ENCODE measurements around the gene DMBT1.
"Not testable (repeated sequence)": the region's sequence is repeated elsewhere in the genome, so short reads cannot be mapped to it uniquely, and the experiment has no call there.

Gene DMBT1

DNA sequence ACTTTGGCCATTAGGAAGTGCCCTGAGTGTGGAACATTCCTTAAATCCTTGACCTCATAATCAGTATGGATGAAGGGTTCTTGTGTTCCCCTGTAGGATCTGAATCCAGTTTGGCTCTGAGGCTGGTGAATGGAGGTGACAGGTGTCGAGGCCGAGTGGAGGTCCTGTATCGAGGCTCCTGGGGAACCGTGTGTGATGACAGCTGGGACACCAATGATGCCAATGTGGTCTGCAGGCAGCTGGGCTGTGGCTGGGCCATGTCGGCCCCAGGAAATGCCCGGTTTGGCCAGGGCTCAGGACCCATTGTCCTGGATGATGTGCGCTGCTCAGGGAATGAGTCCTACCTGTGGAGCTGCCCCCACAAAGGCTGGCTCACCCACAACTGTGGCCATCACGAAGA lies 60.4 kb downstream of the DMBT1 start:
- not testable (repeated sequence) for H3K9me3 ChIP-seq (ENCODE audit: low read length); H3K4me3 ChIP-seq (ENCODE audit: low read length); H2AFZ ChIP-seq (ENCODE audit: low read depth, low read length); H3K4me1 ChIP-seq (ENCODE audit: insufficient read depth, low read length); H3K27me3 ChIP-seq (ENCODE audit: insufficient read depth, low read length); H3K36me3 ChIP-seq (ENCODE audit: insufficient read depth, low read length)

DNA sequence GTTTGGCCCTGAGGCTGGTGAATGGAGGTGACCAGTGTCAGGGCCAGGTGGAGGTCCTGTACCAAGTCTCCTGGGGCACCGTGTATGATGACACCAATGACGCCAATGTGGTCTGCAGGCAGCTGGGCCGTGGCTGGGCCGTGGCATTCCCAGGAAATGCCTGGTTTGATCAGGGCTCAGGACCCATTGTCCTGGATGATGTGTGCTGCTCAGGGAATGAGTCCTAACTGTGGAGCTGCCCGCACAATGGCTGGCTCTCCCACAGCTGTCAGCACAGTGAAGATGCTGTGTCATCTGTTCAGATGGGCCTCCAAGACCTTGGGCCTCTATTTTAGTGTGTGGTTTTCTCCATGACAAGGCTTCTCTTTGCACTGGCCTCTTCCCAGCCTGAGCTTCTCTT lies 64.0 kb downstream of the DMBT1 start:
- Histone ChIP-seq H3K4me1 (ENCODE audit: insufficient read depth, low read length) (no peaks in the 10 kb centered on the region), H3K4me3 (ENCODE audit: low read length) (no peak overlapping the region), H3K36me3 (ENCODE audit: insufficient read depth, low read length) (no peaks in the 10 kb centered on the region), H3K27me3 (ENCODE audit: insufficient read depth, low read length) (no peaks in the 10 kb centered on the region), H3K9me3 (ENCODE audit: low read length) (no peaks in the 10 kb centered on the region), H2AFZ (ENCODE audit: low read depth, low read length) (no peak overlapping the region)

DNA sequence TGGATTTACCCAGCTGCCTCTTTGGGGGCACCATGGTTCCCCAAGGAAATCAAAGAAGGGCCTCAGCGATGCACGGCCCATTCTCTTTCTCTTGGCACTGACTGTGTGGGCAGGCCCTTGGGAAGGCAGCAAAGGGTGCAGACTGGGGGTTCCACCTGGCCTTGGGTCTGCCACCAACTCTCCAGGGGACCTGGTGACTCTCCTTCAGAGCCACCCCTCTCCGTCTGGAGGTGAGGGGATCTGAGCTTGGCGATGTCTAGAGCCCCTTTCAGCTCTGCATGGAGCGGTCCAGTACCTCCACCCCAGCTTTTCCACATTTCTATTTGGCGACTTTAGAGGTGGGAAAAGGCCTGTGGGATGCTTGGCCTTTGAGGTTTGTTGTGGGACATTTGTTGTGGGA lies 70.0 kb downstream of the DMBT1 start:
- no peak overlapping the region for H3K4me3 ChIP-seq (ENCODE audit: low read length)
- no peaks in the 10 kb centered on the region for H3K4me1 ChIP-seq (ENCODE audit: insufficient read depth, low read length)
- H3K36me3 ChIP-seq (ENCODE audit: insufficient read depth, low read length), result no peaks in the 10 kb centered on the region
- H3K27me3 ChIP-seq (ENCODE audit: insufficient read depth, low read length), result no peaks in the 10 kb centered on the region
- no peaks in the 10 kb centered on the region for H3K9me3 ChIP-seq (ENCODE audit: low read length)
- H2AFZ ChIP-seq (ENCODE audit: low read depth, low read length), result no peak overlapping the region

- Histone ChIP-seq H3K4me1 (ENCODE audit: insufficient read depth, low read length) (no peaks in the 10 kb centered on the region), H3K27me3 (ENCODE audit: insufficient read depth, low read length) (no peaks in the 10 kb centered on the region), H3K9me3 (ENCODE audit: low read length) (no peaks in the 10 kb centered on the region)
Observed at GRCh38 chr10:122632031-122632430, 71.5 kb downstream of the DMBT1 start.

GRCh38 chr10:122632576-122632975 lies 72.0 kb downstream of the DMBT1 start:
- Histone ChIP-seq H3K36me3 (ENCODE audit: insufficient read depth, low read length) (no peaks in the 10 kb centered on the region), H3K9me3 (ENCODE audit: low read length) (no peaks in the 10 kb centered on the region), H3K4me1 (ENCODE audit: insufficient read depth, low read length) (no peaks in the 10 kb centered on the region), H3K27me3 (ENCODE audit: insufficient read depth, low read length) (no peaks in the 10 kb centered on the region), H3K4me3 (ENCODE audit: low read length) (no peak overlapping the region), H2AFZ (ENCODE audit: low read depth, low read length) (no peak overlapping the region)

More at GRCh38 chr10:122632031-122632430, 71.5 kb downstream of the DMBT1 start:
- no peaks in the 10 kb centered on the region for H3K36me3 ChIP-seq (ENCODE audit: insufficient read depth, low read length)
- H2AFZ ChIP-seq (ENCODE audit: low read depth, low read length), result no peak overlapping the region
- H3K4me3 ChIP-seq (ENCODE audit: low read length), result no peak overlapping the region

DNA sequence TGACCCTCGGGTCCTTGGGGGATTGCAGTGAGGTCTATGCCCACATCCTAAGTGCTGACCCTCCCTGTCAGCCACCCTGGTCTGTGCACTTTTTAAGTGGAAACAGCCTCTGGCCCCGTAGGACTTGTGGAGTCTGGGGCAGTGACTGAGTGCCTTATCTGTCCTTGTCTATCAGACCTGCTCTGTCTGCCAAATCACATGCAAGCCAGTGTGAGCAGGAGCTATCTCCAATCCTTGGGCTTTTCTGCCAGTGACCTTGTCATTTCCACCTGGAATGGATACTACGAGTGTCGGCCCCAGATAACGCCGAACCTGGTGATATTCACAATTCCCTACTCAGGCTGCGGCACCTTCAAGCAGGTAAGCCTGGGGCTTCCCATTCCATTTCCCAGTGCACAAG lies 76.4 kb downstream of the DMBT1 start:
- Histone ChIP-seq H3K4me3 (ENCODE audit: low read length) (no peak overlapping the region), H2AFZ (ENCODE audit: low read depth, low read length) (no peak overlapping the region), H3K27me3 (ENCODE audit: insufficient read depth, low read length) (no peaks in the 10 kb centered on the region), H3K9me3 (ENCODE audit: low read length) (no peaks in the 10 kb centered on the region), H3K4me1 (ENCODE audit: insufficient read depth, low read length) (no peaks in the 10 kb centered on the region), H3K36me3 (ENCODE audit: insufficient read depth, low read length) (no peaks in the 10 kb centered on the region)

GRCh38 chr10:122637376-122637775 lies 76.8 kb downstream of the DMBT1 start:
- Histone ChIP-seq H3K9me3 (ENCODE audit: low read length) (no peaks in the 10 kb centered on the region), H3K27me3 (ENCODE audit: insufficient read depth, low read length) (peaks cover under 1% of the 10 kb centered on the region), H2AFZ (ENCODE audit: low read depth, low read length) (no peak overlapping the region), H3K4me1 (ENCODE audit: insufficient read depth, low read length) (no peaks in the 10 kb centered on the region), H3K36me3 (ENCODE audit: insufficient read depth, low read length) (no peaks in the 10 kb centered on the region), H3K4me3 (ENCODE audit: low read length) (no peak overlapping the region)

- peaks cover 3% of the 10 kb centered on the region for H3K27me3 ChIP-seq (ENCODE audit: insufficient read depth, low read length)
- H3K9me3 ChIP-seq (ENCODE audit: low read length), result no peaks in the 10 kb centered on the region
- no peak overlapping the region for H2AFZ ChIP-seq (ENCODE audit: low read depth, low read length)
- no peaks in the 10 kb centered on the region for H3K36me3 ChIP-seq (ENCODE audit: insufficient read depth, low read length)
- H3K4me1 ChIP-seq (ENCODE audit: insufficient read depth, low read length), result no peaks in the 10 kb centered on the region
- no peak overlapping the region for H3K4me3 ChIP-seq (ENCODE audit: low read length)
Observed at GRCh38 chr10:122638106-122638505, 77.6 kb downstream of the DMBT1 start.

DNA sequence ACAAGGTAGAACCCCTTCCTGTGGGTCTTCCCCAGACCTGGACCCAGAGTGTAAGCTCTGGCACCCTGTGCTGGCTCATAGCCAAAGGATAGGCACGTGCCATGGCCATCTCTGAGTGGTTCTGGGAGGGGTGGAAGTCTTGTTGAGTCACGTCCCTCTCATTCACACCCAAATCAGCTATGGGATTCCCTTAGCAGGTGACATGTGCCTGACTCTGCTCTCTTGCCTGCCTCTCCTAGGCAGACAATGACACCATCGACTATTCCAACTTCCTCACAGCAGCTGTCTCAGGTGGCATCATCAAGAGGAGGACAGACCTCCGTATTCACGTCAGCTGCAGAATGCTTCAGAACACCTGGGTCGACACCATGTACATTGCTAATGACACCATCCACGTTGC lies 79.2 kb downstream of the DMBT1 start:
- peaks cover 3% of the 10 kb centered on the region for H3K27me3 ChIP-seq (ENCODE audit: insufficient read depth, low read length)
- H3K9me3 ChIP-seq (ENCODE audit: low read length), result no peaks in the 10 kb centered on the region
- H3K4me1 ChIP-seq (ENCODE audit: insufficient read depth, low read length), result no peaks in the 10 kb centered on the region
- H3K4me3 ChIP-seq (ENCODE audit: low read length), result no peak overlapping the region
- no peaks in the 10 kb centered on the region for H3K36me3 ChIP-seq (ENCODE audit: insufficient read depth, low read length)
- H2AFZ ChIP-seq (ENCODE audit: low read depth, low read length), result no peak overlapping the region

- no peak overlapping the region for H3K4me3 ChIP-seq (ENCODE audit: low read length)
- H2AFZ ChIP-seq (ENCODE audit: low read depth, low read length), result no peak overlapping the region
- H3K36me3 ChIP-seq (ENCODE audit: insufficient read depth, low read length), result no peaks in the 10 kb centered on the region
- no peaks in the 10 kb centered on the region for H3K9me3 ChIP-seq (ENCODE audit: low read length)
- H3K27me3 ChIP-seq (ENCODE audit: insufficient read depth, low read length), result peaks cover 3% of the 10 kb centered on the region
- H3K4me1 ChIP-seq (ENCODE audit: insufficient read depth, low read length), result no peaks in the 10 kb centered on the region
Observed at GRCh38 chr10:122640921-122641320, 80.4 kb downstream of the DMBT1 start.

- Histone ChIP-seq H3K27me3 (ENCODE audit: insufficient read depth, low read length) (peaks cover 3% of the 10 kb centered on the region), H3K4me3 (ENCODE audit: low read length) (no peak overlapping the region), H2AFZ (ENCODE audit: low read depth, low read length) (no peak overlapping the region), H3K36me3 (ENCODE audit: insufficient read depth, low read length) (no peaks in the 10 kb centered on the region), H3K9me3 (ENCODE audit: low read length) (no peaks in the 10 kb centered on the region), H3K4me1 (ENCODE audit: insufficient read depth, low read length) (no peaks in the 10 kb centered on the region)
Observed at GRCh38 chr10:122642726-122643605, 82.4 kb downstream of the DMBT1 start.

DNA sequence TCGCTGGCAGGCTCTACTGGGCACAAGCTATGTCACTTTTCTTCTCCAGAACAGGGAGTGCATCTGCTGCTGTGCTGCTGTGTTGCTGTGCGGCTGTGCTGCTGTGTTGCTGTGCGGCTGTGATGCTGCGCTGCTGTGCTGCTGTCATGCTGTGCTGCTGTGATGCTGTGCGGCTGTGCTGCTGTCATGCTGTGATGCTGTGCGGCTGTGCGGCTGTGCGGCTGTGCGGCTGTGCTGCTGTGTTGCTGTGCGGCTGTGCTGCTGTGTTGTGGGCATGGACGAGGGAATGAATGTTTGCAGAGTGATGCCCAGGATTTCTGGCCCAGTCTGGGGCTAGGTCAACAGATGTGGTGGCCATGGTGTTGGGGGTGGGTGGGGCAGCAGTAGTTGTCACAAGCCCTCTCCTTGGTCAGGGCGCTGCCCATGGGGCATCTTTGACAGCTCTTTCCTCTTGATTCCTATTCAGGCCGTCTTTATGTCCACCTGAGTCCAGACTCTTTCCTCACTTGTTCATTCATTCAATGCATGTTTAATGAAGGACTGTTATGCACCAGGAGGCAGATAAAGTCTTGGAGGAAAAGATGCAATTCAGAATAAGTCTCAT lies 83.5 kb downstream of the DMBT1 start:
- Histone ChIP-seq H3K4me3 (ENCODE audit: low read length) (no peak overlapping the region), H2AFZ (ENCODE audit: low read depth, low read length) (no peak overlapping the region), H3K9me3 (ENCODE audit: low read length) (no peaks in the 10 kb centered on the region), H3K27me3 (ENCODE audit: insufficient read depth, low read length) (peaks cover 3% of the 10 kb centered on the region), H3K36me3 (ENCODE audit: insufficient read depth, low read length) (no peaks in the 10 kb centered on the region), H3K4me1 (ENCODE audit: insufficient read depth, low read length) (no peaks in the 10 kb centered on the region)

DNA sequence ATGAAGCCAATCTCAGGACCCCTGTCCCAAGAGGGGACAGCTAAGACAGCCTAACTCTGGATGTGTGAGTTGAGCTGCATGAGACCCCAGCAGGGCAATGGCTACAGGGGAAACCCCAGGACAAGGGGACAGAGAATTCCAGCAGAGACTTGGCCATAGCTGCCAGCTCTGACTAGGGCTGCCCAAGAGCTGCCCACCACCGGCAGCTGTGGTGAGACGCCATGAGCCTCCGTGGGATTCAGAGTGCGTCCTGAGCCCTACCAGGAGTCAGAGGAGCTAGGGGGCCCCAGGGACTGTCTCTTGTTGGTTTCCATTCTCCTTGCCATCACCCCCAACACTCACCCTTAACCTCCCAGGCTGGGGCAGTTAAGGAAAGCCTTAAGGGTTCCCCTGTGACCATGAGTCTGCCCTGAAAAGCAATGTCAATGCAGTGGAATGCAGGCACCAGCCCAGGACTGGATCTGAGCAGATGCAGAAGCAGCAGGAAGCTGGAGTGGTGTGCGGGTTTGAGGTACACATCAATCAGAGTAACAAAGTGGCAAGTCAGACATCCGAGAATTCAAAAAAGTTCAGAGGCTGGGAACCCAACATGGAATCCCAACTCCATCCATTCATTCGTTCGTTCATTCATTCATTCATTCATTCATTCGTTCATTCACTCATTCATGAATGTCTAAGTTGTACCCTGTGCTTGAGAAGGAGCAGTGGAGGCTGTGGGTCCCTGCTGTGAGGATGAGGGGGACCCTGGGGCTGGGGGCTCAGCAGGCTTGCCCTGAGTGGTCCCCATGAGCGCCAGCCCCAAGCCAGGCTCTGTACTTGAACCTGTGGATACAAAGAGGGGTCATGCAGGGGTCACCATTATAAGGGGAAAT lies 86.2 kb downstream of the DMBT1 start:
- Histone ChIP-seq H3K4me3 (ENCODE audit: low read length) (no peak overlapping the region), H3K36me3 (ENCODE audit: insufficient read depth, low read length) (no peaks in the 10 kb centered on the region), H3K9me3 (ENCODE audit: low read length) (no peaks in the 10 kb centered on the region), H3K4me1 (ENCODE audit: insufficient read depth, low read length) (no peaks in the 10 kb centered on the region), H3K27me3 (ENCODE audit: insufficient read depth, low read length) (peaks cover 3% of the 10 kb centered on the region), H2AFZ (ENCODE audit: low read depth, low read length) (no peak overlapping the region)
